GM21367 (cell line): ENCODE measurements around the gene PALLD.

ENCODE experiments used
- ATAC-seq: cut with Tn5 transposase; IDR thresholded peaks from one replicate; pipeline ENCODE4 v1.9.1; 2021; ENCODE audit not compliant: unreplicated experiment

Gene PALLD

DNA sequence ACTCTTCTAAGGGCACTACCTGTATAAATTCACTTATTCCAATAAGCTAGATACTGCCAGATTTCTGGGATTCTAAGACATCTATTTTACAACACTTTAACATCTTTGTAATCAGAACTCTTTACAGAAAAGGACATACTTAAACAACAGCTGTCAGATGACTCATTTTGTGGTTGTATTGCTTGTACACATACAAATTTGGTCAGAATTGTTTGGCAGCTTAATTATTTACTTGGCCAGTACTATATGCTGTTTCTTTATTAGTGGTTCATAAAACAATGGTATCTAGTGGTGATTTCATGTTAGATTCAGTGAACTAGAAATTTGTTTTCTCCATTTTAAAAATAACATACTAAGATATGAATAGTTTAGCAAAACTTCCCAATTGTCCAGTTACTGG lies 27.2 kb downstream of the PALLD start:
- no peak for ATAC-seq

DNA sequence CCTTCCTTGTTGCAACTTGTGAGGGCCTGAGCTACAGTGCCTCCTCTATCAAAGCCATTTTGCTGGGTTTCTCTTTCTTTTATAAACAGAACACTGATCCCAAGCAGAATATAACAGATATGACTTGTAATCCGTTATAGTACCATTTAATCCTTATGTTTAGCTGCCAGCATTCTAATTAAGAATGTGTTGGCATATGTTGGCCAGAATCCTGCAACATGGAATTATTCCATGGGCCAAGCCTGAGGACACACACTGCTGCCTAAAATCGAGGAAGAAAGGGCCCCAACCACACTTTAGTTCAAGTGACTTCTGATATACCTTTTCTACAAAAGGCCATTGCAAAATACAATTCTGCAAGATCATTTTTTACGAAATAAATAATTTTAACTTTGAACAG lies 28.0 kb downstream of the PALLD start:
- ATAC-seq: no peak

GRCh38 chr4:168527560-168527959 lies 30.7 kb downstream of the PALLD start:
- ATAC-seq: no peak

GRCh38 chr4:168528131-168528949 lies 31.5 kb downstream of the PALLD start:
- ATAC-seq: no peak

DNA sequence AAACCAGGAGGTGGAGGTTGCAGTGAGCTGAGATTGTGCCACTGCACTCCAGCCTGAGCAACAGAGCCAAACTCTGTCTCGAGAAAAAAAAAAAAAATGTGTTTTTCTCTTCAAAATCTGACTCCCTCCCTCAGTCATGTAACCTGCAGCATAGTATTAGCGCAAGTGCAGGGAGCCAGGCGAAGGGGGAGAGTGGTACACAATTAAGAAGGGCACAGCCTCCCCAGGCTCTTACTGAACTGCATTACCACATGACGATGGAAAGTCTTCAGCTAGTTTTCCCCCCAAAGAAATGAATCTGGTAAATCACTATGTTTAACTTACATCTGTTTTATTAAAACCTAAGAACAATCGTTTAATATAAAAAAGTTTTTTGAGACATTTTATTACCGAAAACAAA lies 32.4 kb downstream of the PALLD start:
- ATAC-seq: no peak

DNA sequence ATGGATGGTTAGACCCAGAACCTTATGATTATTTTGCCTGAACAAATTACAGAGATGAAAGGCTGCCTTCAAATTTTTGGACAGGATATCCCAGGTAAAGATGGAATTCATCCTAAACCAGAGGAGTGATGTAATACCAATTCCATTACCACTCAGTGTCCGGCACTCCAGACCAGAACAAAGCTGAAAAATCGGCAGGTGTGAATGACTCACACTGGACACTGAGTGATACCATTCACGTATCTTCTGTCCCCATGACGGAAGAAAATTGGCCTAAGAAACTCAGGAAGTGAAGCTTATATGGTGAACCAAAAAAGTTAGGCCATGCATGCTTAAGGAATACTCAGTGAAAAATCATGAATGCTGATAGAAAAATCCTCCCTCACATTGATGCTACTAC lies 34.5 kb downstream of the PALLD start:
- ATAC-seq: no peak

DNA sequence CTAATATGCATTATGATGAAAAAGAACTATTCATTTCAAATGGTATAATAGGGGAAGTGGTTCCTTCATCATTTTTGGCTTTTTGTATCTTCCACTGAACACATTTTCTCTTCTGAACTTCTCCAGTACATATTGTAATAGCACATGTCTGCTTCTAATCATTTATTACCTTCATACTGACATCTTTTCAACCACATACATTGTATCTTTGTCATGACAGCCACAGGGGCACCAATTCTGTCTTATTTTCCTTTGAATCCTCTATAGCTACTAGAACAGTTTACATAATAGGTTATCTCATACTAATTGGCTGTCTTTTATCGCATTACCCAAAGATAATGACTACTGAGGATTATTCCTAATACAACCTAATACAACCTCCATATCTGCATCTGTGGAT lies 37.7 kb downstream of the PALLD start:
- ATAC-seq: no peak

GRCh38 chr4:168535689-168536088 lies 38.8 kb downstream of the PALLD start:
- no peak for ATAC-seq

GRCh38 chr4:168536448-168536847 lies 39.6 kb downstream of the PALLD start:
- no peak for ATAC-seq

- no peak for ATAC-seq
Measured at GRCh38 chr4:168537086-168537485, 40.2 kb downstream of the PALLD start.

DNA sequence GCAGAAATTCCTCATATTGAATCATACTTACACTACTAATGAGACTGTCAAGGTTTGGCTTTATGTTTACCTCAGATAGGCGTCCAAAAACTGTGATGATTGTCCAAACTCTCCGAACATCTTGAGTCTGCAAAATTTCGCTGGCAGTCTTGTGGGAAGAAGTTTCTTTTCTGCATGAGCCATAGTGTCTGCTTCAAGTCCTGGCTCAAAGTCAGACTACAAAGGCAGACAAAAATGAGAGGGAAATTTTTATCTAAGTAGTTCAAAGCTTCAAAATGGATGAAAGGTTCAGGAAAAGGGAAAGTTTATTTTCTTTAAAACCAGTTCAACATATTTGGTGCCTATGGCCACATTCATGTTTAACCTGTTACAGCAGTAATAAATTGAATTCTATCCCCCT lies 40.7 kb downstream of the PALLD start:
- ATAC-seq: no peak

DNA sequence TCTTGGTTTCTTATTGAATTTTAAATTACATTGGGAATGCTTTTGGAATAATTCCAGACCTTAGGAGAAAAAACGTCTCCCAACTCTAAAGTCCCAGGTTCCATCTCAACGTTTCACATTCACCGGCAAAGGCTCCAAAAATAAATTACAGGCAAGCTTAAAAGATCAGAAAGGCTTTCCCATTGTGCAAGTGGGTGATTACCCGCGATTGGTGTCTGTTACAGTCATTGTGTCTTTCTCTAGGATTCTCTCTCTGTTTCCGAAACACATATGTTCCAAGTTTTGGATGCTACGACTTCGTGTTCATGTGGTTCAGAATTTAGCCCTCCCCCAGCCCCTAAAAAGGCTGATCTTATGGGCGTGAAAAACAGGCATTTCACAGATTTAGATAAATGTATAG lies 41.8 kb downstream of the PALLD start:
- no peak for ATAC-seq

- ATAC-seq: no peak
Measured at GRCh38 chr4:168540086-168540485, 43.2 kb downstream of the PALLD start.

DNA sequence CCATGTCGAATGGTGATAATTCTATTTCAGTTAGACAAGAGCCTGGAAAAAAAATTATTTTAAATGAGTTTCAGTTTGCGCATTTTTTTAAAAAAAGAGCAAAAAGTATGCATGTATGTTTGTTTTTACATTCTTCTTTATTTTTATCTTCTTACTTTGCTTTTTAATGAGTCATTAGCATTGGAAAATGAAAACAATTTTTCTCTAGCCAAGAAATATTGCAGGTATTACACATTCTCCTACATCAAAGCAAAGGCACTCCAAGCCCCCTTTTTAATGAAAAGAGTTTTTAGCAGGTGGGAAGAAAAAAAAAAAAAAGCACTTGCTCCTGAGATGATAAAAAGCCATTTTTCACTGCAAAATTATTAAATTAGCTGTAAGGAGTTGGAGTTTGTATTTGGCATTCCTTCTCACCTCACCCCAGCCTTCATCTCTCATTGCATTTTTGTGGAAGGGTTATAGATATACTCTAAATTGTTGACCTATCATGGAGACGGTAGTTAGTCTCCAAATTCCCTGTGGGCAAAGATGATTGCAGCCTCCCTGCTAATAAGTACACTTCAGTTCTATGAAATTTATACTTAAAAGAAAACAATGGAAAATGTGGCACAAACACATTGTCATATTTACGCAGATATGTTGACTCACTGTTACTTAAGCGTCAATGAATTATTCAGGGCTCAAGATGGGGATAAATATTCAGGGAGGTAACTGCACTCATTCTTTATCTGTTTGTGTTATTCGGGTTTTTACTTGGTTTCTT lies 43.8 kb downstream of the PALLD start:
- ATAC-seq: no peak

- no peak for ATAC-seq
Measured at GRCh38 chr4:168541266-168541953, 44.6 kb downstream of the PALLD start.

- no peak for ATAC-seq
Measured at GRCh38 chr4:168549143-168549542, 52.3 kb downstream of the PALLD start.

GRCh38 chr4:168550064-168550766 lies 53.4 kb downstream of the PALLD start:
- no peak for ATAC-seq

DNA sequence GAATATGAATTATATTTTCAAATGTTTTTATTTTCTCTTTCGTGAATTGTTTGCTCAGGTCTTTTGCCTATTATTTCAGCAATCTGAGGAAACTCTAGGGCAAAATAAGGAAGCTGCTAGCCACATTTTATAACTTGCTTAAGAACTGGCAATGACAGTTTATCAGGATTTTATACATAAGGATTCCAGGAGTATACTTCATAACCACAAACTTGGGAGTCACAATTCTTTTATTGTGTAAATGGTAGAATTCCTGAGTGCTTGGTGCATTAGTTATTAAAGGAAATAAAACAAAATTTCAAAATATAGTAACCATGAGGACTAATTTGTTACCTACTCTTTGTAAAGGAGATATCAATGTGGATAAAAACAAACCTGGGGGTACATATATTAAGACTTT lies 54.4 kb downstream of the PALLD start:
- ATAC-seq: no peak

- no peak for ATAC-seq
Measured at GRCh38 chr4:168551945-168552695, 55.3 kb downstream of the PALLD start.

DNA sequence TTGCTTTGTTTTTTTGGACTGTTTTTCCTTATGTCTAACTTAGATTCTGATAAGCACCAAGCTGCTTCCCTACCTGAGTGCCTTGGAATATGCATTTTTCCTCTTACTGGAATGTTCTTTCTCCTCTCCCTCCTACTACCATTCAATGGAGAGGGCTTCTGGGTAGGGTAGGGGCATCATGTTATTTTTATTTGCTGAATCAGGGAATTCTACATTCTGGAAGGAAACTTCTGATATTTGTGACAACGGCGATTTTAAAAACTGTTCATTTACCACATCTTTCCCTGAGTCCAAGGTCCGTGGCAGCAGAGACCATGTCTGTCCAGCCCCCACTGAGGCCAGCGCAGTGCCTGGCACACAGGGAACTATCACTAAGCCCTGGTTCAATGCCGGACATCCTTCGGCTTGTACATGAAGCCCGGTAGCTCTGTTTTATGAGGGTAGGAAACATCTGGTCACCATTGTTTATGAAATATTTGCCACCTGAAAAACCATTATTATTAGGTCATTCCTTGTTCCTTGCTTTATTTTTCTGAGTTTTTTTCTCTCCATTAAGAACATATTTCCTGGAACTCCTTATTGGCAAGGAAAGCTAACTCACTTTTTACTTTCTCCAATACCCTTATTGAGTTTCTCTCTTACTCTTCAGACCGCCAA lies 57.0 kb downstream of the PALLD start:
- no peak for ATAC-seq
